Measurements from ENCODE around the gene HNRNPK.

Gene HNRNPK

DNA sequence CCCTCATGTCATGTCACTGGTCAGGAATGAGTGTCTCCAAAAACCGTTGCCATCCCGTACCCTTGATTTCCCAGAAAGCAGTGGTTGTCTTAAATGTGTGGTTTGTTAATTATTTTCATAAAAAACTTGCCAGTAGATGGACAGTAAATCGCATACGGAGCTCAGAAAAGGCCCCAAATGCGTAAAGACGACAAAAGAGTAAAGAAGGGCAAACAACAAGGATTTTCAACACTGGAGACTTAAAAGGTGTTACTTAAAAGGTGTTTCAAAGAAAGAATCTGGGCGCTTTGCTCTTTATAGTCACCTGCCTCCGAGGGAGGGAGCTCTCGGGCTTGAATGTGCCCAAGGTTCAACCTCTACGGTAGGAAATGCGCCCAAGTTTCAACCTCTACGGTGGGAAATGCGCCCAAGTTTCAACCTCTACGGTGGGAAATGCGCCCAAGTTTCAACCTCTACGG, 59.5 kb downstream of the HNRNPK start:
- TF ChIP-seq, protein P1, sequence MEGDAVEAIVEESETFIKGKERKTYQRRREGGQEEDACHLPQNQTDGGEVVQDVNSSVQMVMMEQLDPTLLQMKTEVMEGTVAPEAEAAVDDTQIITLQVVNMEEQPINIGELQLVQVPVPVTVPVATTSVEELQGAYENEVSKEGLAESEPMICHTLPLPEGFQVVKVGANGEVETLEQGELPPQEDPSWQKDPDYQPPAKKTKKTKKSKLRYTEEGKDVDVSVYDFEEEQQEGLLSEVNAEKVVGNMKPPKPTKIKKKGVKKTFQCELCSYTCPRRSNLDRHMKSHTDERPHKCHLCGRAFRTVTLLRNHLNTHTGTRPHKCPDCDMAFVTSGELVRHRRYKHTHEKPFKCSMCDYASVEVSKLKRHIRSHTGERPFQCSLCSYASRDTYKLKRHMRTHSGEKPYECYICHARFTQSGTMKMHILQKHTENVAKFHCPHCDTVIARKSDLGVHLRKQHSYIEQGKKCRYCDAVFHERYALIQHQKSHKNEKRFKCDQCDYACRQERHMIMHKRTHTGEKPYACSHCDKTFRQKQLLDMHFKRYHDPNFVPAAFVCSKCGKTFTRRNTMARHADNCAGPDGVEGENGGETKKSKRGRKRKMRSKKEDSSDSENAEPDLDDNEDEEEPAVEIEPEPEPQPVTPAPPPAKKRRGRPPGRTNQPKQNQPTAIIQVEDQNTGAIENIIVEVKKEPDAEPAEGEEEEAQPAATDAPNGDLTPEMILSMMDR (IDR thresholded peaks at IDR 0.05; ENCODE audit: low read depth, low read length), result no peak
- H3K4me3 ChIP-seq (ENCODE audit: low read depth, low read length), result peak overlapping the region; percentile 69

DNA sequence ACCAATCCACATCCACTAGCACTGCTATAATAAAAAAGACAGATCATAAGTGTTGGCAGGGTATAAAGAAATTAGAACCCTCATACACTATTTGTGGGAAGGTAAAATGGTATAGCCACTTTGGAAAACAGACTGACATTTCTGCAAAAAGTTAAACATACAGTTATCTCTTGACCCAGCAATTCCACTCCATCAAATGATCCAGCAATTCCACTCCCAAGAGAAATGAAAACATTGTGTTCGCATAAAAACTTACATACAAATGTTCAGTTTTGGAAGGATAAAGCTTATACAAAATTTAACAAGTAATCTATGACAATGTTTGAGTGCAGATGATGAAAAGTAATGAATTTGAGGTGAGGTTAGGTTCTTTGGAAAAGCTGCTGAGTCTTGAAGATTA, 60.9 kb downstream of the HNRNPK start:
- H3K4me3 ChIP-seq (ENCODE audit: low read depth, low read length), result no peak overlapping the region
- TF ChIP-seq, protein P1 (IDR thresholded peaks at IDR 0.05; ENCODE audit: low read depth, low read length), result no peak

All from WI38 (cell line).